ENCODE data around the gene NDUFAB1. TPM values are rescaled to one million over a fixed set of nuclear protein-coding genes. Genes with fewer than 3 reads are reported as not detected.
"Not testable (repeated sequence)": the region's sequence is repeated elsewhere in the genome, so short reads cannot be mapped to it uniquely, and the experiment has no call there.

Gene NDUFAB1
- total RNA-seq, 2 experiments from 2014 or later: 157 to 162 TPM

DNA sequence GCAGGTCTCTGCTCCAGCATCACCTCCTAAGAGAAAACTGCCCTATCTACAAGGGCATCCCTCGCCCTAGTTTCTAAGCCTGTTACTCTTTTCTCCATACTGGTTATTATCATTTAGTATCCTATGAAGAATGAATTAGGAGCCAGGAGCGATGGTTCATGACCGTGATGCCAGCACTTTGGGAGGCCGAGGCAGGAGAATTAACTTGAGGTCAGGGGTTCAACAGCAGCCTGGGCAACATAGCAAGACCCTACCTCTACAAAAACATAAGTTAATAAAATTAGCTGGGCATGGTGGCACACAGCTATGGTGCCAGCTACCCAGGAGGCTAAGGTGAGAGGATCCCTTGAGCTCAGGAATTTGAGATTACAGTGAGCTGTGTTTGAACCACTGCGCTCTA lies 46.2 kb downstream of the NDUFAB1 start:
- no peak overlapping the region for H3K4me3 Mint-ChIP-seq

DNA sequence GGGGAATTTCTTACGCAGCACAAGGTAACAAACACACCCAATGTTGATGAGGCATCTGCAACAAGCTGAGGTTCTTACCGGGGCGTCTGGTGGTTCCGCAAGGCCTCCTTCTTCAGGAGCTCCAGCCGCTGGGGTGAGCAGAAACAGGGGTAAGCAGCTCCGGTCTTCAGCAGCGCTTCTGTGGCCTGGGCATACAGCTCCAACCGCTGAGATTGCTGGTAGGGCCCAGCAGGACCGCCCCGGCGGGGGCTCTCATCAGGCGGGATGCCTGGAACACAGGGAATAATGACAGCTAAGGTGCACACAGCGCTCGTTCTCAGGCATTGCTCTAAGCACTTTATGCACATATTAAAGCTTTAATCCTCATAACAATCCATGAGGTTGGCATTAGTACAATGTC lies 51.7 kb downstream of the NDUFAB1 start:
- H3K9me3 Mint-ChIP-seq: no peaks in the 10 kb centered on the region
- no peaks in the 10 kb centered on the region for H3K4me1 Mint-ChIP-seq (ENCODE audit: low read depth)
- DNase-seq (no peak), ATAC-seq (no peak)
- H3K27ac Mint-ChIP-seq: no peak overlapping the region
- no peak overlapping the region for H3K4me3 Mint-ChIP-seq
- ChIA-PET CTCF (no interaction called here), POLR2A (no interaction called here)
- TF ChIP-seq, protein P1, sequence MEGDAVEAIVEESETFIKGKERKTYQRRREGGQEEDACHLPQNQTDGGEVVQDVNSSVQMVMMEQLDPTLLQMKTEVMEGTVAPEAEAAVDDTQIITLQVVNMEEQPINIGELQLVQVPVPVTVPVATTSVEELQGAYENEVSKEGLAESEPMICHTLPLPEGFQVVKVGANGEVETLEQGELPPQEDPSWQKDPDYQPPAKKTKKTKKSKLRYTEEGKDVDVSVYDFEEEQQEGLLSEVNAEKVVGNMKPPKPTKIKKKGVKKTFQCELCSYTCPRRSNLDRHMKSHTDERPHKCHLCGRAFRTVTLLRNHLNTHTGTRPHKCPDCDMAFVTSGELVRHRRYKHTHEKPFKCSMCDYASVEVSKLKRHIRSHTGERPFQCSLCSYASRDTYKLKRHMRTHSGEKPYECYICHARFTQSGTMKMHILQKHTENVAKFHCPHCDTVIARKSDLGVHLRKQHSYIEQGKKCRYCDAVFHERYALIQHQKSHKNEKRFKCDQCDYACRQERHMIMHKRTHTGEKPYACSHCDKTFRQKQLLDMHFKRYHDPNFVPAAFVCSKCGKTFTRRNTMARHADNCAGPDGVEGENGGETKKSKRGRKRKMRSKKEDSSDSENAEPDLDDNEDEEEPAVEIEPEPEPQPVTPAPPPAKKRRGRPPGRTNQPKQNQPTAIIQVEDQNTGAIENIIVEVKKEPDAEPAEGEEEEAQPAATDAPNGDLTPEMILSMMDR (IDR thresholded peaks at IDR 0.05): no peak
- H3K27me3 Mint-ChIP-seq: no peaks in the 10 kb centered on the region
- intact Hi-C loops (cut with micrococcal nuclease): no loop called here
- peaks cover 31% of the 10 kb centered on the region for H3K36me3 Mint-ChIP-seq (ENCODE audit: low read depth)

More for the DNA sequence above, 46.2 kb downstream of the NDUFAB1 start:
- no peak for DNase-seq
- Mint-ChIP-seq H3K36me3 (ENCODE audit: low read depth) (peaks cover 37% of the 10 kb centered on the region), H3K4me1 (ENCODE audit: low read depth) (peaks cover 4% of the 10 kb centered on the region), H3K27me3 (no peaks in the 10 kb centered on the region), H3K9me3 (no peaks in the 10 kb centered on the region), H3K27ac (no peak overlapping the region)
- ChIA-PET CTCF (no interaction called here), POLR2A (interaction anchor here (1.2 to 1.3 kb wide), 3 partner anchors 15 to 38 kb away, joined by 3 read pairs; no protein-coding TSS in a partner anchor)
- TF ChIP-seq, protein P1 (IDR thresholded peaks at IDR 0.05): no peak
- intact Hi-C loops (cut with micrococcal nuclease): no loop called here
- no peak for ATAC-seq

DNA sequence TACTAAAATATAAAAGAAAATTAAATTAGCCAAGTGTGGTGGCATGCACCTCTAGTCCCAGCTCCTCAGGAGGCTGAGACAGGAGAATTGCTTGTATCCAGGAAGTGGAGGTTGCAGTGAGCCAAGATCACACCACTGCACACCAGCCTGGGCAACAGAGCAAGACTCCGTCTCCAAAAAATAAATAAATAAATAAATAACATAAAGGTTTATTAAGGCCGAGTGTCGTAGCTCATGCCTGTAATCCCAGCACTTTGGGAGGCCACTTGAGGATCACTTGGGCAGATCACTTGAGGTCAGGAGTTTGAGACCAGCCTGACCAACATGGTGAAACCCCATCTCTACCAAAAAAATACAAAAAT lies 55.3 kb downstream of the NDUFAB1 start:
- H3K27me3 Mint-ChIP-seq; DNase-seq; H3K4me3 Mint-ChIP-seq; H3K9me3 Mint-ChIP-seq; ATAC-seq; H3K27ac Mint-ChIP-seq; H3K4me1 Mint-ChIP-seq (ENCODE audit: low read depth); intact Hi-C loops (cut with micrococcal nuclease): not testable (repeated sequence)
- peaks cover 20% of the 10 kb centered on the region for H3K36me3 Mint-ChIP-seq (ENCODE audit: low read depth)
- ChIA-PET POLR2A (interaction anchor here (0.9 to 1.0 kb wide), 2 partner anchors 13 to 27 kb away, joined by 3 to 5 read pairs; no protein-coding TSS in a partner anchor), CTCF (interaction anchor here (1.1 kb wide), 1 partner anchor 18 kb away, joined by 3 read pairs; no protein-coding TSS in a partner anchor)

DNA sequence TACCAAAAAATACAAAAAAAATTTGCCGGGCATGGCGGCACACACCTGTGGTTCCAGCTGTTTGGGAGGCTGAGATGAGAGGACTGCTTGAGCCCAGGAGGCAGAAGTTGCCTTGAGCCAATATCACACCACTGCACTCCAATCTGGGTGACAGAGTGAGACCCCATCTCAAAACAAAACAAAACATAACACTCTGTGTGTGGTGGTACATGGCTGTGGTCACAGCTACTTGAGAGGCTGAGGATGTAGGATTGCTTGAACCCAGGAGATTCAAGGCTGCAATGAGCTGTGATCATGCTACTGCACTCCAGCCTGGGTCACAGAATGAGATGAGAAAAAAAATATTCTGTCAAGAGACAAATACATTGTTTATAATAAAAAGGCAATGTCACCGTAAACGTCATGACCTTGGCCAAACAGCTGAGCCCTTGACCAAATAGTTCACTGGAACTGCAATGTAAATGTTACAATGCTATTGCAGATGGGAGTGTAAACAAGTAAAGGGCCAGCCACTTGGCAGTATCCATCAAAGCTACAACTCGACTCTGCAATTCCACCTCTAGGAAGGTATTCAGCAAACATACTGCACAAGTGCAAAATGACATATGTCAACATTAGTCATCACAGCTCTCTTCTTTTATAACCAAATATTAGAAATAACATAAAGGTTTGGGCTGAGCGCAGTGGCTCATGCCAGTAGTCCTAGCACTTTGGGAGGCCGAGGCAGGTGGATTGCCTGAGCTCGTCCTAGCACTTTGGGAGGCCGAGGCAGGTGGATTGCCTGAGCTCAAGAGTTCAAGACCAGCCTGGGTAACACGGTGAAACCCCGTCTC lies 55.9 kb downstream of the NDUFAB1 start:
- ATAC-seq (no peak), DNase-seq (no peak)
- H3K27me3 Mint-ChIP-seq: no peaks in the 10 kb centered on the region
- TF ChIP-seq, protein P1 (IDR thresholded peaks at IDR 0.05): no peak
- ChIA-PET CTCF (interaction anchor here (0.7 to 1.6 kb wide), 4 partner anchors 12 to 512 kb away, joined by 3 to 5 read pairs (median 3); no protein-coding TSS in a partner anchor), POLR2A (interaction anchor here (0.9 to 1.4 kb wide), 3 partner anchors 12 to 26 kb away, joined by 3 to 5 read pairs (median 3); no protein-coding TSS in a partner anchor)
- no peak overlapping the region for H3K27ac Mint-ChIP-seq
- intact Hi-C loops (cut with micrococcal nuclease): no loop called here
- peaks cover 23% of the 10 kb centered on the region for H3K36me3 Mint-ChIP-seq (ENCODE audit: low read depth)
- no peaks in the 10 kb centered on the region for H3K9me3 Mint-ChIP-seq
- H3K4me1 Mint-ChIP-seq (ENCODE audit: low read depth): peaks cover 8% of the 10 kb centered on the region
- no peak overlapping the region for H3K4me3 Mint-ChIP-seq

DNA sequence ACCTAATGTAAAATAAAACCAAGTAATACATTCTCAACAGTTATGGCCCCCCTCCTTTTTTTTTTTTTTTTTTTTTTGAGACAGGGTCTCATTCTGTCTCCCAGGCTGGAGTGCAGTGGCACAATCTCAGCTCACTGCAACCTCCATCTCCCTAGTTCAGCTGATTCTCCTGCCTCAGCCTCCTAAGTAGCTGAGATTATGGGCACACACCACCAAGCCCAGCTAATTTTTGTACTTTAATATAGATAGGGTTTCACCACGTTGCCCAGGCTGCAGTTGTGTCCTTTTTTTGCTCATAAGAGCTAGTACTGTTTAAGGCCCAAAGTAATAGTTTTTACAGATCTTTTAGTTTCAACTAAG lies 57.2 kb downstream of the NDUFAB1 start:
- CTCF ChIA-PET: interaction anchor here (1.1 to 2.1 kb wide), 4 partner anchors 10 to 104 kb away, joined by 3 to 5 read pairs (median 4); no protein-coding TSS in a partner anchor
- H3K27ac Mint-ChIP-seq: peak overlapping the region; percentile 60
- no peaks in the 10 kb centered on the region for H3K9me3 Mint-ChIP-seq
- peaks cover 8% of the 10 kb centered on the region for H3K4me1 Mint-ChIP-seq (ENCODE audit: low read depth)
- ATAC-seq: no peak
- TF ChIP-seq, protein P1 (IDR thresholded peaks at IDR 0.05): no peak
- H3K36me3 Mint-ChIP-seq (ENCODE audit: low read depth): peaks cover 28% of the 10 kb centered on the region
- intact Hi-C loops (cut with micrococcal nuclease): no loop called here
- H3K27me3 Mint-ChIP-seq: no peaks in the 10 kb centered on the region
- no peak for DNase-seq
- POLR2A ChIA-PET: interaction anchor here (1.4 kb wide), 1 partner anchor 10 kb away, joined by 3 read pairs; no protein-coding TSS in a partner anchor
- no peak overlapping the region for H3K4me3 Mint-ChIP-seq
